ENCODE results near the gene ADAR. TPM values are rescaled to one million over a fixed set of nuclear protein-coding genes. Genes with fewer than 3 reads are reported as not detected.

ADAR gene
- total RNA-seq, 4 donors from 2014 or later, result 81.5 to 140 (median 110) TPM

DNA sequence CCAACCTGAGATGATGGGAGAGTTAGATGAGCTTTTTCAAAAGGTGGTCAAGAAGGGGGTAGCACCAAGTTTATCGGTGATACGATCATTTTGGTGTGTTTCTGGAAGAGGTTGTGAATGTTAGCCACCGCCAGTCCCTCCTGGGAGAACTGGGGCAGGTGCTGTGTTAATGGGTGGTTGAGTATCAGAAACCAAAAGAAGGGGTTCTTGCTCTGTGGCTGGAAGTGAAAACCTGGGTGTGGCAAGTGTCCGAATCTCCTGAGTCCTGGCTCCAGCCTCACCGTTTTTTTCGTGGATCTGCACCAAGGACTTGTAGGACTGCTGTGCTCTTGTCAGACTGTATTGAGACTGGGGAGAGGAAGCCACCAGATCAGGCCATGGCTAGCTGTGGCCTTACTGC is 57.3 kb downstream of the ADAR start:
- H3K36me3 ChIP-seq, result peaks cover 0 to 59% (median 28%) of the 10 kb centered on the region in 4 donors
- intact Hi-C loops (cut with DNase I; ENCODE audit: low total_unique reads), result loop anchor here (10.0 kb wide), 1 partner anchor 514 kb away; the partner anchor contains the start of gene EFNA4
- no peaks in the 10 kb centered on the region for H3K27me3 ChIP-seq
- no peak for DNase-seq
- no peak overlapping the region for H3K4me3 ChIP-seq
- H3K27ac ChIP-seq, result no peak overlapping the region
- H3K4me1 ChIP-seq, result peaks cover 0 to 35% (median 4%) of the 10 kb centered on the region in 4 donors
- in situ Hi-C loops (cut with MboI; ENCODE audit: low pct_ligation_motif_present in 1 of 4, low pct_unique_long_range_greater_than_20kb in 1 of 4, low sequenced_read_pairs in 3 of 4), result loop anchor here in 1 of 4 donors (25.0 kb wide), 1 partner anchor 337 kb away; no protein-coding TSS in a partner anchor
- no peak for TF ChIP-seq EP300 (IDR thresholded peaks at IDR 0.05; ENCODE audit: low read depth)
- no peak for TF ChIP-seq POLR2A (IDR thresholded peaks at IDR 0.05)
- TF ChIP-seq CTCF (IDR thresholded peaks at IDR 0.05), result no peak
- no peak for TF ChIP-seq POLR2AphosphoS5 (IDR thresholded peaks at IDR 0.05)
- H3K9me3 ChIP-seq, result no peaks in the 10 kb centered on the region
- 56% methylated on average over 6 of the region's 6 CpGs; no CpG with 5 or more reads in 1 of the 2 donors for WGBS, 2 donors (ENCODE audit: low coverage in 1 of 2)

- intact Hi-C loops (cut with DNase I; ENCODE audit: low total_unique reads) (loop anchor here (10.0 kb wide), 1 partner anchor 515 kb away; the partner anchor contains the start of gene EFNA4), in situ Hi-C loops (cut with MboI; ENCODE audit: low pct_ligation_motif_present in 1 of 4, low pct_unique_long_range_greater_than_20kb in 1 of 4, low sequenced_read_pairs in 3 of 4) (loop anchor here in 1 of 4 donors (25.0 kb wide), 1 partner anchor 337 kb away; no protein-coding TSS in a partner anchor)
- TF ChIP-seq CTCF (IDR thresholded peaks at IDR 0.05) (no peak), POLR2A (IDR thresholded peaks at IDR 0.05) (no peak), POLR2AphosphoS5 (IDR thresholded peaks at IDR 0.05) (no peak), EP300 (IDR thresholded peaks at IDR 0.05; ENCODE audit: low read depth) (no peak)
- no peak overlapping the region for H3K4me3 ChIP-seq
- no peak overlapping the region for H3K27ac ChIP-seq
- no peaks in the 10 kb centered on the region for H3K27me3 ChIP-seq
- H3K4me1 ChIP-seq, result peaks cover 0 to 35% (median 4%) of the 10 kb centered on the region in 4 donors
- WGBS, 2 donors (ENCODE audit: low coverage in 1 of 2), result 58 to 59% methylated on average over 5 of the region's 5 CpGs
- H3K36me3 ChIP-seq, result peaks cover 0 to 53% (median 26%) of the 10 kb centered on the region in 4 donors
- no peaks in the 10 kb centered on the region for H3K9me3 ChIP-seq
- no peak for DNase-seq
These were observed 57.9 kb downstream of the ADAR start for GRCh38 chr1:154550070-154550469.

DNA sequence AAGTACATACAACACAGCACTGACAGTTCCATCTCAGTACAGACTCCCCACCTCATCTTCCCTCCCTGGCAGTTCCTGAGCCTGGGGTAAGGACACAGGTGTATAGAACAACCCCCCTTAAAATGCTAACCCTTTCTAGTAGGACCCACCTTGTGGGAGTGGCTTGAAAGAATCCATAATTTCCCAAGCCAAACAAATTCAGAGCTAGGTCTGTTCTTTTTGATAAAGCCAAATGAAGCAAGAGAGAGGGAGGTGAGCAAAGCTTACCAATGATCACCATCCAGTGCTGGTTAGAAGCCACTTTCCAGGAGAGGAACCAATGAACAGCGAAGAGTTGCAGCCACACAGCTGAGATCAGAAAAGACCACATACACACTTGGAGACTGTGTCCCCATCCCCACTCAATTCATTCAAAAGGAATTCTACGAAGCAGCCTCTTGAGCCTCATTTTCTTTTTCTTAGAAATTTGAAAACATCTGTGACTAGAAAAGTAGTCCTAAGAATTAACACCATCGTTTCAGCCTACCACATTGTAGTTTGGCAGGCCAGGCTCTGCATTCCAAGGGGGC is 58.7 kb downstream of the ADAR start:
- H3K36me3 ChIP-seq, result peaks cover 0 to 45% (median 22%) of the 10 kb centered on the region in 4 donors
- 79 to 83% methylated on average over 3 of the region's 3 CpGs for whole genome bisulfite sequencing, 2 donors (ENCODE audit: low coverage in 1 of 2)
- no peak overlapping the region for H3K4me3 ChIP-seq
- no peak for TF ChIP-seq POLR2AphosphoS5 (IDR thresholded peaks at IDR 0.05)
- TF ChIP-seq POLR2A (IDR thresholded peaks at IDR 0.05), result no peak
- TF ChIP-seq EP300 (IDR thresholded peaks at IDR 0.05; ENCODE audit: low read depth), result no peak
- no peak for TF ChIP-seq CTCF (IDR thresholded peaks at IDR 0.05)
- no peaks in the 10 kb centered on the region for H3K27me3 ChIP-seq
- intact Hi-C loops (cut with DNase I; ENCODE audit: low total_unique reads) (no loop called here), in situ Hi-C loops (cut with MboI; ENCODE audit: low pct_ligation_motif_present in 1 of 4, low pct_unique_long_range_greater_than_20kb in 1 of 4, low sequenced_read_pairs in 3 of 4) (loop anchor here in 1 of 4 donors (10.0 kb wide), 1 partner anchor 64 kb away; no protein-coding TSS in a partner anchor)
- H3K4me1 ChIP-seq, result peaks cover 0 to 35% (median 4%) of the 10 kb centered on the region in 4 donors
- H3K9me3 ChIP-seq, result no peaks in the 10 kb centered on the region
- no peak overlapping the region for H3K27ac ChIP-seq
- DNase-seq, result no peak

- DNase-seq, result no peak
- in situ Hi-C loops (cut with MboI; ENCODE audit: low pct_ligation_motif_present in 1 of 4, low pct_unique_long_range_greater_than_20kb in 1 of 4, low sequenced_read_pairs in 3 of 4) (loop anchor here in 1 of 4 donors (10.0 kb wide), 1 partner anchor 63 kb away; no protein-coding TSS in a partner anchor), intact Hi-C loops (cut with DNase I; ENCODE audit: low total_unique reads) (no loop called here)
- Histone ChIP-seq H3K4me1 (peaks cover 0 to 30% (median 4%) of the 10 kb centered on the region in 4 donors), H3K9me3 (no peaks in the 10 kb centered on the region), H3K27me3 (no peaks in the 10 kb centered on the region), H3K36me3 (peaks cover 0 to 33% (median 16%) of the 10 kb centered on the region in 4 donors), H3K4me3 (no peak overlapping the region), H3K27ac (no peak overlapping the region)
- 42% methylated on average over 1 of the region's 1 CpG; no CpG with 5 or more reads in 1 of the 2 donors for WGBS, 2 donors (ENCODE audit: low coverage in 1 of 2)
- TF ChIP-seq EP300 (IDR thresholded peaks at IDR 0.05; ENCODE audit: low read depth) (no peak), CTCF (IDR thresholded peaks at IDR 0.05) (no peak)
These were observed 60.0 kb downstream of the ADAR start for GRCh38 chr1:154548028-154548427.
